Skeletal muscle tissue (tissue), 4 donors: ENCODE data around the gene HRNR. TPM values are rescaled to one million over a fixed set of nuclear protein-coding genes. Genes with fewer than 3 reads are reported as not detected.
"Not testable (repeated sequence)": the region's sequence is repeated elsewhere in the genome, so short reads cannot be mapped to it uniquely, and the experiment has no call there.

Experiments used
- H3K27ac ChIP-seq: one replicate; pipeline ENCODE4 v1.7.0; 2013; ENCODE audit warnings: mild to moderate bottlenecking, low read depth, low read length, inconsistent platforms
- H3K27me3 ChIP-seq, 3 donors: one replicate each; pipeline ENCODE4 v1.7.0; 2013; ENCODE audit warnings: low read length in 3 of 3; ENCODE audit not compliant: control insufficient read depth in 3 of 3, insufficient read depth in 3 of 3
- H3K36me3 ChIP-seq, 3 donors: one replicate each; pipeline ENCODE4 v1.7.0; 2013; ENCODE audit warnings: low read length in 3 of 3; ENCODE audit not compliant: control insufficient read depth in 3 of 3, insufficient read depth in 3 of 3
- H3K4me1 ChIP-seq, 3 donors: one replicate each; pipeline ENCODE4 v1.7.0; 2013; ENCODE audit warnings: low read length in 3 of 3, mild to moderate bottlenecking in 3 of 3; ENCODE audit not compliant: control insufficient read depth in 3 of 3, insufficient read depth in 3 of 3
- H3K4me3 ChIP-seq, 3 donors: one replicate each; pipeline ENCODE4 v1.7.0; 2013; ENCODE audit warnings: low read length in 3 of 3
- H3K9ac ChIP-seq, 3 donors: one replicate each; pipeline ENCODE4 v1.7.0; 2013; ENCODE audit warnings: low read length in 3 of 3, mild to moderate bottlenecking in 3 of 3, moderate library complexity in 2 of 3, low read depth in 1 of 3
- H3K9me3 ChIP-seq, 3 donors: one replicate each; pipeline ENCODE4 v1.7.0; 2013; ENCODE audit warnings: low read length in 3 of 3; ENCODE audit not compliant: control insufficient read depth in 3 of 3
- total RNA-seq: library from RNA; depleted of rRNA; stranded (reverse); fragments of >200 nt; gene quantifications from one replicate; pipeline ENCODE4 v1.2.3, GENCODE V29; 2014
- donor health status: Osteomylitis.

Gene HRNR
- total RNA-seq = not detected

- H3K4me1 ChIP-seq = no peaks in the 10 kb centered on the region
- no peaks in the 10 kb centered on the region for H3K27me3 ChIP-seq
- H3K9ac ChIP-seq = no peak within 1 kb of the TSS
- no peak within 1 kb of the TSS for H3K27ac ChIP-seq
- no peak within 1 kb of the TSS for H3K4me3 ChIP-seq
- peaks cover 0 to 2% (median 0%) of the 10 kb centered on the region in 3 donors for H3K9me3 ChIP-seq
- H3K36me3 ChIP-seq = no peaks in the 10 kb centered on the region
Observed at GRCh38 chr1:152224093-152224492, at the start of gene HRNR. HRNR (minus strand) TSS chr1:152224193; CDS start chr1:152223253, 940 bp downstream.

- H3K36me3 ChIP-seq, H3K4me1 ChIP-seq, H3K27ac ChIP-seq, H3K9me3 ChIP-seq, H3K4me3 ChIP-seq, H3K9ac ChIP-seq, H3K27me3 ChIP-seq: not testable (repeated sequence)
Observed at GRCh38 chr1:152256394-152256793, 32.4 kb upstream of the HRNR start.

- H3K27ac ChIP-seq = no peak overlapping the region
- H3K4me1 ChIP-seq = no peaks in the 10 kb centered on the region
- H3K27me3 ChIP-seq = no peaks in the 10 kb centered on the region
- no peak overlapping the region for H3K9ac ChIP-seq
- no peaks in the 10 kb centered on the region for H3K36me3 ChIP-seq
- H3K9me3 ChIP-seq = no peaks in the 10 kb centered on the region
- H3K4me3 ChIP-seq = no peak overlapping the region
Observed at GRCh38 chr1:152252157-152252556, 28.2 kb upstream of the HRNR start.

- Histone ChIP-seq H3K27me3 (no peaks in the 10 kb centered on the region), H3K27ac (no peak overlapping the region), H3K4me3 (no peak overlapping the region), H3K4me1 (no peaks in the 10 kb centered on the region), H3K36me3 (no peaks in the 10 kb centered on the region), H3K9ac (no peak overlapping the region), H3K9me3 (no peaks in the 10 kb centered on the region)
Observed at GRCh38 chr1:152251391-152251790, 27.4 kb upstream of the HRNR start.

- no peak overlapping the region for H3K27ac ChIP-seq
- no peak overlapping the region for H3K9ac ChIP-seq
- no peaks in the 10 kb centered on the region for H3K36me3 ChIP-seq
- no peak overlapping the region for H3K4me3 ChIP-seq
- H3K9me3 ChIP-seq = no peaks in the 10 kb centered on the region
- no peaks in the 10 kb centered on the region for H3K4me1 ChIP-seq
- H3K27me3 ChIP-seq = no peaks in the 10 kb centered on the region
Observed at GRCh38 chr1:152247316-152247715, 23.3 kb upstream of the HRNR start.

- H3K4me3 ChIP-seq = no peak overlapping the region
Observed at GRCh38 chr1:152244576-152245273, 20.7 kb upstream of the HRNR start.

GRCh38 chr1:152237093-152237492 is 13.1 kb upstream of the HRNR start:
- Histone ChIP-seq H3K27ac (no peak overlapping the region), H3K4me3 (no peak overlapping the region), H3K36me3 (no peaks in the 10 kb centered on the region), H3K4me1 (no peaks in the 10 kb centered on the region), H3K27me3 (no peaks in the 10 kb centered on the region), H3K9ac (no peak overlapping the region), H3K9me3 (no peaks in the 10 kb centered on the region)

More at GRCh38 chr1:152244576-152245273, 20.7 kb upstream of the HRNR start:
- H3K4me1 ChIP-seq = no peaks in the 10 kb centered on the region
- H3K9ac ChIP-seq = no peak overlapping the region
- no peaks in the 10 kb centered on the region for H3K27me3 ChIP-seq
- no peak overlapping the region for H3K27ac ChIP-seq
- H3K36me3 ChIP-seq = no peaks in the 10 kb centered on the region
- no peaks in the 10 kb centered on the region for H3K9me3 ChIP-seq

- no peak overlapping the region for H3K27ac ChIP-seq
- H3K27me3 ChIP-seq = no peaks in the 10 kb centered on the region
- H3K4me3 ChIP-seq = no peak overlapping the region
- H3K9me3 ChIP-seq = no peaks in the 10 kb centered on the region
- H3K36me3 ChIP-seq = no peaks in the 10 kb centered on the region
- no peaks in the 10 kb centered on the region for H3K4me1 ChIP-seq
- H3K9ac ChIP-seq = no peak overlapping the region
Observed at GRCh38 chr1:152228831-152229230, 4.8 kb upstream of the HRNR start.

- Histone ChIP-seq H3K27me3 (no peaks in the 10 kb centered on the region), H3K9ac (no peak overlapping the region), H3K4me1 (no peaks in the 10 kb centered on the region), H3K9me3 (no peaks in the 10 kb centered on the region), H3K36me3 (no peaks in the 10 kb centered on the region), H3K4me3 (no peak overlapping the region), H3K27ac (no peak overlapping the region)
Observed at GRCh38 chr1:152227310-152227928, 3.4 kb upstream of the HRNR start.

GRCh38 chr1:152225678-152226077 is 1.7 kb upstream of the HRNR start:
- no peaks in the 10 kb centered on the region for H3K4me1 ChIP-seq
- H3K9me3 ChIP-seq = no peaks in the 10 kb centered on the region
- no peaks in the 10 kb centered on the region for H3K27me3 ChIP-seq
- H3K4me3 ChIP-seq = no peak overlapping the region
- H3K36me3 ChIP-seq = no peaks in the 10 kb centered on the region
- H3K27ac ChIP-seq = no peak overlapping the region
- H3K9ac ChIP-seq = no peak overlapping the region
